Cardiac fibroblast (primary cell): ENCODE measurements around the gene C1QTNF7.

Experiments
- DNase-seq, 2 donors: peaks; one replicate each; pipeline versions ENCODE4 v3.0.0 to v3.0.0-alpha.2; 2010; ENCODE audit warnings: low read depth in 2 of 2
- H3K4me3 ChIP-seq, 2 donors: replicated peaks in 1 of 2; 1 replicate in 1 of 2; 2 replicates in 1 of 2; pipeline ENCODE4 v1.5.1; 2011; ENCODE audit warnings: low read depth in 2 of 2, low read length in 2 of 2, mild to moderate bottlenecking in 2 of 2, moderate library complexity in 1 of 2
- CTCF ChIP-seq: IDR thresholded peaks from one replicate; pipeline ENCODE4 v1.5.1; 2011; ENCODE audit warnings: low read depth, mild to moderate bottlenecking, low read length, inconsistent platforms

C1QTNF7 gene

GRCh38 chr4:15493411-15493810, 65.6 kb downstream of the C1QTNF7 start:
- no peak for DNase-seq
- TF ChIP-seq CTCF = no peak
- H3K4me3 ChIP-seq = no peak overlapping the region

GRCh38 chr4:15495621-15496020, 67.8 kb downstream of the C1QTNF7 start:
- H3K4me3 ChIP-seq = no peak overlapping the region
- no peak for TF ChIP-seq CTCF
- no peak for DNase-seq
